Central memory CD4-positive, alpha-beta T cell (primary cell): Measurements from ENCODE around the gene SLC5A10.

Source experiments
- DNase-seq: peaks from one replicate; pipeline ENCODE4 v3.0.0; 2022

Gene SLC5A10

DNA sequence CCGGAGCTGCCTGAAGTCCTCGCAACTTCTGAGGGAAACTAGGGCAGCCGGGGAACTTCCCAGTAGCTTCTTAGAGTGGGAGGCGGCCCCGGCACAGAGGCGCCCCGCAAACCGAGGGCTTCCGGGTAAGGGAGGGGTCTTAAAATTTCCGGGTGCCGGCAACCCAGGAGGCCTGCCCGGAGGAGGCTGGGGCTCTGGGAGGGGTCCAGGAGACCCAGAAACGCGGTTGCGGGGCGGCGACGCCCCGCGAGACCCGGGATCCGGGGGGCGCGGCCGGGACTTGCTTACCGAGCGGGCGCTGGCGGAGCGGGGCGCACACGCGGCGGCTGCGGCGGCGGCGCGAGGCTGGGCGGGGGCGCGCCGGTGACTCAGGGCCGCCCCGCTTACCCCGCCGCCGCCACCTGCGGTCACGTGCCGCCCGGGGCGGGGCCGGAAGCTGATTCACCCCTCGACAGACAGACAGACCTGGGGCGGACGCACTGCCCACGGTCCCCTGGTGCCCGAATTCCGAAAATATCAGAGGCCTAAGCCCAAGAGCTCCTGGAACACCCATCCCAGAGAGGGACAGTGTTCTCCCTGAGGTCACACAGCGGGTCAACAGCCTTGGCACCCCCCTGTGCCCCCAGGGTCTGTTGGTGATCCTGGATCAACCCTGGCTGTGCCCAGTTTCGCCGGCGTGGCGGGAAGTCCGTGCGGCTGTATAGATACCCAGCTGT is 52.6 kb downstream of the SLC5A10 start, which contains the start of gene FAM83G:
TSS of gene FAM83G (minus strand) at position 344 of the 716 bp plus-strand sequence. CDS start 723 bp downstream, outside the sequence.
- peak; percentile 82 for DNase-seq

DNA sequence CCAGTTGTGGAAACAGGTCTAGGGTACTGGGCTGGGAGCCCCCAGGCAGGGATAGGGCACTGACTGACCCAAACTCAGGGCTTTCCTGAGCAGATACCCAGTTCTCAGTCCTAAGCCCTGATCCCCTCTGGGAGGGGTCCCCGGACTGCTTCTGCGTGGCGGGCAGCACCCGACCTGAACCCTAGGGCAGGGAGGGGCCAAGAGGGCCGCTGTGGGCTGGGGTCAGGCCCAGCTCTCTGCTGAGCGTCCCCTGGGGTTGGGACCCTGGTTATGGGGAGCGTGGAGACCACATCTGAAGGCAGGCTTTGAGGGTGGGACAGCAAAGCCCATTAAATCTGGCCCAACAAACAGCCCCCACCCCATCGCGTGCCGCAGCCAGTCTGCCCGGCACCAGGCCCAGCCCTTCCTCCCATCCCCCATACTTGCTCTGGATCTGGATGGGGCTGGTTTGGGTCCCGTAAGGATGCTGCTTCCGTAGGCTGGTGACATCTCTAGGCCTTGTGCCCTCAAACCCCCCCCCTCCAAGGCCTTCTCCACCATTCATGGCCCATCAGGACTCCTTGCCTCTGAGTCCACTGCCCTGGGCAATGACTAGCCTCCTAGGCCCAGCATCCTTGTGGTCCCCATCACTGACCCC is 53.3 kb downstream of the SLC5A10 start:
- no peak for DNase-seq

DNA sequence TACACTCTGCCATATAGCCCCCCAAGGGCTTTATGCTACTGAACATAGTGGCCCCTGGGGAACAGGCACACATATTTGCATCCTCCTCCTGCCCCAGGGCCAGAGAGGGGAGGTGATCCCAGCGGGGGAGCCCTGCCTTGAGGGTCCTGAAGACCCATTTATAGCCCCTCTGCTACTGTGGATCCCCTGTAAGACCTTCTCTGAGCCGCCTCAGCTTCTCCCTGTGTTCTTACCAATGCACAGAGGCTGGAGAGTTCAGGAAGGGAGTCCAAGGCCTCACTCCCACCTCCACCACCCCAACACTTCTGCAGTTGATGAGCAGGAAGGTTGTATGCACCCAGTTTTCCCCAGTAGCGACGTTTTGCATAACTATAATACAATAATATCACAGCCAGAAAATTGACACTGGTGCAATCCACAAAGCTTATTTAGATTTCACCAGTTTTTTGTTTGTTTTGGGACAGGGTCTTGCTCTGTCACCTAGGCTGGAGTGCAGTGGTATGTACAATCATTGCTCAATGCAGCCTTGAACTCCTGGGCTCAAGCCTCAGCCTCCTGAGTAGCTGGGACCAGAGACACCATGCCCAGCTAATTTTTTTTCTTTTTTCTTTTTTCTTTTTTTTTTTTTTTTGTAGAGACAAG is 53.9 kb downstream of the SLC5A10 start:
- DNase-seq, result no peak

DNA sequence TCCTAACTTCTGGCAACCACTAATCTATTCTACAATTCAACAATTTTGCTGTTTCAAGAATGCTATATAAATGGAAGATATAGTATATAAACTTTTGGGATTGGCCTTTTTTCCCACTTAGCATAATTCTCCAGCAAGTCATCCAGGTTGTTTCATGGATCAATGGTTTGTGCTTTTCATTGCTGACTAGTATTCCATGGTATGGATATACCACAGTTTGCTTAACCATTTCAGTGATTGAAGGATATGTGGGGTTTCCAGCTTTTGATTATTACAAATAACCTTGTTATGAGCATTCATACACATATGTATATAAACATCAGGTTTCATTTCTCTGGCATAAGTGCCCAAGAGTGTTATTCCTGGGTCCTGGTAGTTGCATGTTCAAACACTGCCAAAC is 54.7 kb downstream of the SLC5A10 start:
- DNase-seq, result no peak

DNA sequence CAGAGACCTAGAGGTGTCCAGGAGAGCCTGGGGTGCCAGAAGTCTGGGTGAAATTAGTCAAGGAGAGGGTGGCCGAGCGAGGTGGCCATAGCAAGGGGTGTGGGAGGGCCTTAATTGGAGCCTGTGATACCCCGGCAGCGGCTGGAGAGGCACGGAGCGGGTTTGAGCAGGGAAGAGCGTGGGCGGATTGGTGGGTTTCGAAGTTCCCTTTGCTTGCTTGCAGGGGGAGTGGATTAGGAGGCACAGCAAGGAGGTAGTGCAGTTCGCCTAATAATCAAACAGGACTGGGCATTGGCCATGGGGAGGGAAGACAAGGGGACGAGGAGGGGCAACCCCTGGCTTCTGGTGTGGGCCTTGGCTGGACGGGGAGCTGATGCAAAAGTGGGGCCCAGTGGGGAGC is 58.0 kb downstream of the SLC5A10 start:
- no peak for DNase-seq

DNA sequence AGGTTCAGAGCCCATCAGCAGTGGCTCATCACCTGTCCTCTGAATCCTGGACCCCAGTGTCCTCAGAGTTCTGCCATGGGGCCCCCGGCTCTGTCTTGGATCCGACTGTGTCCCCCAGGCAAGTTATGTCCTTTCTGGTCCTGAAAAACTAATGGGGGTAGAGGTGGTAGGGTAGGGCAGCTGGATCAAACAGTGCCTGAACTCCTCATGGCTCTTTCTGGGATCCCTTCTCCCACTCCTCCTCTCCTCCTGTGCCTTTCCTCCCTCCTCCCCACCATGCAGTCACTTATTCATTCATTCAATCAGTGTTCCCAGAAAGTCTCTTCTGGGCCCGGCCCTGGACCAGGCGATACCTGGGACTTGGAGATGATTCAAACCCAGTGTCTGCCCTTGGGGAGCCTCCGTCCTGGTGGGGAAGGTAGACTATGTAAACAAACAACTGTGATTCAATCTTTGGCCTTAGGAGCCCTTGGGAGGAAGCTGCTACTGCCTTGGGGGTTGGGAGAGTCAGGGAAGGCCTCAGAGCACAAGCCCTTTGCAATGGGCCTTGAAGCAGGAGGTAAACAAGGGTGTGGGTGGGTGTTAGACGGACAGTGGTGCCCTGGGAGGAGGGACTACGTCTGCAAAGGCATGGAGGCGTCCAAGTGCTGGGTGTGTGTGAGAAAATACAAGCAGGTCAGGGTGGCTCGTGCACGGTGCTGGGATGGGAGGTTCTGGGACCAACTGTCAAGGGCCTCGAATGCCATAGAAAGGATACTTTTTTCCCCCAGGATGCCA is 59.0 kb downstream of the SLC5A10 start:
- no peak for DNase-seq

DNA sequence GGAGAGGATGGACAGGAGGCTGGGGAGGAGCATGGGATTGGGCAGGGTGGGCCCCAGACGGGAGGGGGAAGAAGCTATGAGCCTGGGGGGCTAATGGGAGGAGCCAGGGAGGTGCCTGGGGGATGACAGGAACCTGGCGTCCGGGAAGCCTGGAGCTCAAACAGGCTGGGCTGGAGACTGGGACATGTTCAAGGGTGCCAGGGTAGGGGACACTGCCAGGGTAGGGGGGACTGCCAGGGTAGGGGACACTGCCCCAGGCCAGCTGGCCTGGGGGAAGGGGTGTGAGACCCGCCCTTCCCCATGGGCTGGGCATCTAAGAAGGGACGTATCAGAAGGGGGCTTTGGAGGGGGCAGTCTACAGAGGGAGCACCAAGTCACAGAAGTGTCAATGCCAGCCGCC is 59.6 kb downstream of the SLC5A10 start:
- DNase-seq, result no peak

DNA sequence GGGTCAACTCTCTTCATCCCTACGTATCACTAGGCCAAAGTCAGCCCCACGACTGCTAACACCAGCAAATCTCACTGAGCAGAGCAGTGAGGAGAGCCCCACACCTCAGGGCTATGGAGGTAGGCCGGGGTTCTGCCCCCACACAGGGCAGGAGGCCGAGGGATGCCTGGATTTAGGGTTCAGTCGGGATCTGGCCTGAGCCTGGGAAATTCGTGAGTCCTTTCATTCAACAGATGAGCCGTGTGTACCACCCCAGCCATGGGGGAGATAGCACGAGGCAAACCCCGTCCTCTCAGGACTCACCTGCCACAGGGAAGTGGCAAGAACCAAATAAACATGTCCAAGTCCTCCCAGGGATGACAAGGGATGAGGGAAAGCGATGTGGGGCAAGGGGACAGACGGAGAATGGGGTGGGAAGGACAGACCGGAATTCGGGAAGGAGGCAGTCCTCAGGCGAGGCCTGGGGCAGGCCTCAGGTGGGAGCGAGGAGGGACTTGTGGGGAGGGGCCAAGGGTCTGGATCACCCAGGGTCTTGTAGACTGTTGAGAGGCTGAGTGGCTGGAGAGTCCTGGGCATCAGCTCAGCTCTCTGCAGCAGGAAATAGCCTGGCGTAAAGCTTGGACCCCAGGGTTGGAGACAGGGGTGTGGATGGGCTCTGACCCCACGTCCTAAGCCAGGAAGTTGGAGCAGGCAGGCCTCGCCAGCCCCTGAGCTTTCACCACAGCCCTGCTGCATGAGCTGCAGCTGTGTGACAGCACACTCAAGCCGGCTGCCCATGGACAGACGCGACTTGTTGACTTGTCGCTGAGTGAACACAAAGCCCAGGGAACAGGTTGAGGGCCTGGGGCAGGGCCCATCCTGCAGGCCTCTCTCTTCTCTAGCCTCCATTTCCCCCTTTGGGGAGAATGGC is 60.5 kb downstream of the SLC5A10 start:
- DNase-seq, result no peak

DNA sequence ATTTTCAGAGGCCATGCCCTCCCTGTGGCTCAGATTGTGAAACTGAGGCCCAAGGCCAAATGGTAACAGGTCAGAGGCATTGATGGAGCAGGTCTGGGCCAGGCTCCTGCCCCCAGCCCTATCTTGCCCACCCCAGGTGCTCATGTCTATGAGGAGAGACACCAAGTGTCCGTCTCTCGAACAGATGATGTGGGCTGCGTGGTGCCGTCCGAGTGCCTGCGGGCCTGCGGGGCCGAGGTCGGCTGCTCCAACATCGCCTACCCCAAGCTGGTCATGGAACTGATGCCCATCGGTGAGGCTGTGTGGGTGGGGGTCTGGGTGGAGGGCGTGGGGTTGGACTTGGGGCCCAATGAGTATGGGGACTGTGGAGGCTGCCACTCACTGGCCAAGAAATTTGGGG is 61.3 kb downstream of the SLC5A10 start:
- no peak for DNase-seq

DNA sequence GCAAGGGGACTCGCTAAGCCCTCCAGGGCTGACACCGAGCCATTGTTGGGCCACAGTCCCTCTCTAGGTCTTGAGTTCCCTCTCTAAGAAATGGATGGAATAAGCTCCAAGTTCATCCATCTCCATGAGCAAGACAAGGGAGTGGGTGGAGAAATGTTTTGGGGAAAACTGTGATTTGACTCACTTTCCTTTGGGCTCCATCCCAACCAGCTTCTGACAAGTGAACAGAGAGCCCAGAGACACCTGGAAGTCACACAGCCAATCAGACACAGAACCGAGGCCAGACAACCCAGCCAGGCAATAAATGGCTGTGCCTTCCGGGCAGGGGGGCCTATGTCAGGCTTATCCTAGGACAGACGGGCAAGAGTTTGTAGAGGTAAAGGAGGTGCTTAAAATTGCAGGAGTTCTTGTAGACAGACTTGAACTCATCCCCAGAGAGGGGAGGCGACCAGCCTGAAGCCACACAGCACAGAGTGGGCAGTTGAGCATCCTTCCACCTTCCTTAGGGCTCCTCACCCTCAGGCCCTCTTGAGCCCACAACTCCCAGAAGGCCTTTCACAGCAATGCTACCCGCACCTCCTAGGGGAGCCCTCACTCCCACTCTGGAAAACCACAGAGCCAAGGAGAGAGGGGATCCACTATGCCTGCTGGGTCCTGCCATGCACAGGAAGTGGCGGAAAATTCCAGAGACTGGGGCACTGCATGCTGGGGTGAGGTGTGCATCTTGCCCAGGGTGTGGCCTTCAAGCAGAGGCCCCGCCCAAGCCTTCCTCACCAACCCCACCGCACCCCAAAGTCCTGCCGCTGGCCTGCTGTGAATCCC is 62.1 kb downstream of the SLC5A10 start:
- no peak for DNase-seq

DNA sequence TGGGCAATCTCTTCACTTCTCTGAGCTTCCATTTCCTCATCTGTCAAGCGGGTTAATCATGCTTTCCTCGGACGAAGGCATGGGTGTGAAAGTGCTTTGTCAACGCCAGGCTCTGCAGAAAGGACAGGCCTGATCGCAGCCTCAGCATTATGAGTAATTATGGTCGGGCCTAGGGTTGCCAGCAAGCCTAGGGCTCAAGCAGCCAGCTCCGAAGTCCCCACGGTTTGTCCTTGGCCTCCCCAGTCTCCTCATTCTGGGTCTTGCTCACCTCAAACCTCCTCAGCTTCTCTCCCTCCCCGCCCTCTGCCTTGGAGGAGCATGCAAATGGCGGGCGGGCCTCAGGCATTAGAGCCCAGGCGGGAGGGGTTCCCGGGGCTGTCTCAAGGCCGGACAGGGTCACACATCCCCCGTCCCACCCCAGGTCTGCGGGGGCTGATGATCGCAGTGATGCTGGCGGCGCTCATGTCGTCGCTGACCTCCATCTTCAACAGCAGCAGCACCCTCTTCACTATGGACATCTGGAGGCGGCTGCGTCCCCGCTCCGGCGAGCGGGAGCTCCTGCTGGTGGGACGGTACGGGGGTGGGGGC is 62.8 kb downstream of the SLC5A10 start:
- DNase-seq, result no peak

DNA sequence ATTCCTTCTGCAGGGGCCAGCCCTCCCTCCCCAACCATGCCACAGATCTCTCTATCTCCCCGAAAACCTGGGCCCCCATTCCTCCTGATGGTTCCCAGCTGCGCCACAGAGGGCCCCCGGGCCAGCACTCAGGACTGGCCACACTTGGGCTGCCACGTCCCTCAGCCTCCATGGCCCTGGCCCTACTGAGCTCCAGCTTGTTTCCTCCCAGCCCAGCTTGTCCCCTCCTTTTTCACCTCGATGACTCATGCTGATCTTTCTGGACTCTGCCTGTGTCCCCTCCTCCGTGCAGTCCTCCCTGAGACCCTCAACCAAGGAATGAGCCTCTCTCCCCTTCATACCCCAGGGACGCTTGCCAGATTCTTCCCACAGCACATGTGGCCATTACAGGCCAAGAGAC is 63.5 kb downstream of the SLC5A10 start:
- DNase-seq, result no peak

DNA sequence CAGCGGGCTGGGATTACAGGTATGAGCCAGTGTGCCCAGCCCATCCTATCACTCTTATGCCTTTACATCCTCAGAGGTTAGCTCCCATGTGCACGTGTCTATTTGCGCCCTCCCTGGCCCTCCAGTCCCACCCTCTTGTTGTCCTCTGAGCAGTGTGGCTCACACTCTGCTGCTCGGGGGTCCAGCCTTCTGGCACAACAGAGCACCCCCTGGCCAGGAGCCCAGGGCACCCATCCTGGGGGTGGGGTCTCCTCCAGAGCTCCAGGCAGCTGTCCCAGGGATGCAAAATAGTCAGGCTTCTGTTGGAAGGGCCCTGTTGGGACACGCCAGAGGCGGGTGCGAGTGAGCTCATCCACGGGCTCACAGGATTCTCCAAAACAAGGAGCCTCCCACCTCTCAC is 64.3 kb downstream of the SLC5A10 start:
- DNase-seq, result no peak

DNA sequence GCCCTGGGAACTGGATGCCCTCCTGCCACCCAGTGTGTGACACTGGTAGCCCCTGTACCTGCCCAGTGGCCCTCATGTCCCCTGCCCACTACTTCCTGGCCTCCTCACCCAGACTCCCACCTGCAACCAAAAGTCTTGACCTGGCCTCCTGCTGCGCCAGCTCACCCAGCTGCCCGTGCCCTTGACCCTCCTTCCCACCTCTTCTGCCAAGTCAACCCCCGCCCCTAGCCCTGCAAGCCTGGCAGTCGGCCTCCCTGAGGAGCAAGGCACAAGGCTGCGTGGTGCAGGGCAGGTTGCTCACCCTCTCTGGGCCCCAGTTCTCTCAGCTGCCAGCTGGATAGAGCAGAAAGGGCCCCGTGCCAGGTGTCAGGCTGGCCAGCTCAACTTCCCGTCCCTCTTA is 64.9 kb downstream of the SLC5A10 start:
- no peak for DNase-seq

DNA sequence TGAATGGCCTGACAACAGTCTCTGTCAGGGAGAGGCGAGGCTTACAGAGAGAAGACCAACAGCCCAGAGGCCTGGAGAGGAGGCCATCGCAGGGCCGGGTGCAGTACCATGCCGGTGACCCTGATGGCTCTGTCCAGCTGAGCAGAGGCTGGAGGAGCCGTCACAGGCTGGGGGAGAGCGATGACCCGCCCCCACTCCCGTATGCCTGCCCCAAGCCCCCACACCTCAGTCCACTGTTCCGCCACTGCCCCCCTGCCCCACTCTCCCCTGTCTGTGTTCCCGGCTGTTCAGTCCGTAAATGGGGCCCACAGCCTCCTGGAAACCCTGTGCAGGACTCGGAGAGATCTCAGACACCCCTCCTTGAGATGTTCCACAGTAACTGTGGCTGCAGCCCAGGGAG is 65.4 kb downstream of the SLC5A10 start:
- no peak for DNase-seq

DNA sequence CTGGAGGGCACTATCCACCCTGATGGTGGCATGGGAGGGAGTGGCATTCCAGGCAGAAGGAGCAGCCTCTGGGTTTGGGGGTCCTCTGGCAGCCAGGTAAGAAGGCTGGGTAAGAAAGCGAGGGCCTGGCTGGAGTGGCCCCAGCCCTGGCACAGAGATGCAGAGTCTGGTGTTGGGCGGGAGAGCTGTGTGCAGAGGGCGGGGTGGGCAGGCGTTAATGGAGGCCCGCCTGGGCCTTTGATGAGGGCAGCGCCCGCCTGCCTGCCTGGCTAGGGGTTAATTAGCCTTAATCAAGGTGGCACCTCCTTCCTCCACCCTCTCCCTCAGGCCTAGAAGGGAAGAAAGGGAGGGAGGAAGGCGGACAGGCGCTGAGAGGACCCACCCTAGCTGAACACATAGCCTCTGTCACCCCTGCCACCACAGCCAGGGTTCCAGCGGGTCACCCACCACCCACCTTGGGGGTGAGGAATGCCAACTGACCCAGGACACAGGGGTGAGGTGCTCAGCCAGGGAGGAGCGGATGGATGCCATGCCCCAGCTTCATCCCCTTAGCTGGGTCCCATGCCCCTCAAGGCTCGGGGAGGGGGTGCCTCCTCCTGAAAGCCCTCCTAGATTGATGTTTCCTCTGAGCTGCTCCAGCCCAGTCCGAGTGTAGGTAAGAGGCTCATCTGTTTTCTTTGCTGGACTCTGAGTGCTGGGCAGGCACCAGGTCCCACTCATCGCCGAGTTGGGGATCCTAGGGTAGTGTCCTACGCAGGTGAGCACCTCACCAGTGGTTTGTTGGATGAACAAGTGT is 66.0 kb downstream of the SLC5A10 start:
- no peak for DNase-seq

DNA sequence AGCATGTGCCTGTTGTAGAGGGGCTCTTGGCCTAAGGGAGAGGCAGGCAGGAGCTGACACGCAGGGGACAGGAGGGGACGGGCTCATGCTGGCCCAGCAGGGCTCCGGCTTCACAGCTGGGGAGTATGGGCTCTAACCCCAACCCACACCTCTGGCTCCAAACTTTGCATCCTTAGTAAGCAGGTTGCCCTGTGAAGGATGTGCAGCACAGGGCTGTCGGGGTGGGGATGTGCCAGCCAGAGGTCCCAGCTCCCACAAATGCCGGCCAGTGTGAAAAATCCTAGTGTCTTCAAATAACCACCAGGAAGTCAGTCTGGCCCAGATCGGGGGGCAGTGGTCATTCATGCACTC is 66.6 kb downstream of the SLC5A10 start:
- DNase-seq, result no peak

DNA sequence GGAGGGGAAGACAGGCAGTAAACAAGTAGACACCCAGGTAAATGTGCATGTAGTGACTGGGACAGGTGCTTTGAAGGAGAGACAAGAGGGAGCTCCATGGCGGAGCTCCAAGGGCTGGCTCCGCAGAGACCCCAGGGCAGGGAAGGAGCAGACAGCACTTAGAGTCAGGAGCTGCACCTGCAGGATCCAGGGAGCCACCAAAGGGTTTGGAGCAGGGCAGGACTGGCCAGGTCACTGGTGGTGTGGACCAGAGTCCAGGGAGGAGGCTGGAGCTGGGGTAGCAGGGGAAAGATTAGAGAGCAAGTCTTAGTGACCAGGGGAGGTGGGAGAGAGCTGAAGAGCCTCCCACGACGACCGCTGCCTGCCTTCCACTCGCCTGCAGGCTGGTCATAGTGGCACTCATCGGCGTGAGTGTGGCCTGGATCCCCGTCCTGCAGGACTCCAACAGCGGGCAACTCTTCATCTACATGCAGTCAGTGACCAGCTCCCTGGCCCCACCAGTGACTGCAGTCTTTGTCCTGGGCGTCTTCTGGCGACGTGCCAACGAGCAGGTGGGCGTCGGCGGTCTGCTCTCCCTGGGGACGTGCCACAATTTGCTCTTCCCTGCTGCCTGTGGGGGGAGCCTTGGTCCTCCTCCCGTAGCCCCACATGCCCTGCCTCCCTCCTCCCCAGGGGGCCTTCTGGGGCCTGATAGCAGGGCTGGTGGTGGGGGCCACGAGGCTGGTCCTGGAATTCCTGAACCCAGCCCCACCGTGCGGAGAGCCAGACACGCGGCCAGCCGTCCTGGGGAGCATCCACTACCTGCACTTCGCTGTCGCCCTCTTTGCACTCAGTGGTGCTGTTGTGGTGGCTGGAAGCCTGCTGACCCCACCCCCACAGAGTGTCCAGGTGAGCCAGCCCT is 67.3 kb downstream of the SLC5A10 start:
- DNase-seq, result no peak

DNA sequence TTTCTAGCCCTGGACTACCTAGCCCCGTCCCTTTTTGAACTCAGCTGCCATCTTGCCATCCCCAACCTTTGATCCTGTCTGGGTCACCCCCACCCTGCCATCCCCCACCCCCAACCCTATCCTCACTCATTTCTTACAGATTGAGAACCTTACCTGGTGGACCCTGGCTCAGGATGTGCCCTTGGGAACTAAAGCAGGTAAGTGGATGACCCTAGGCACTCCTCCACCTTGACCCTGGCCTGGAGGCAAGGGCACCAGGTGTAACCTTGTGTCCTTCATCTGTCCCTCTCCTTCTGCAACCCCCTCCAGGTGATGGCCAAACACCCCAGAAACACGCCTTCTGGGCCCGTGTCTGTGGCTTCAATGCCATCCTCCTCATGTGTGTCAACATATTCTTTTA is 68.1 kb downstream of the SLC5A10 start:
- no peak for DNase-seq
